GM23338 (cell line): ENCODE measurements around the gene DTX4.

ENCODE experiments used
- CREB1 ChIP-seq: fragments of 250-450 bp; sonication (Bioruptor Pico); IDR thresholded peaks from 2 replicates; pipeline ENCODE4 v1.5.0; 2020; ENCODE audit warnings: low read depth, mild to moderate bottlenecking, moderate library complexity
- CTCF ChIP-seq, 2 experiments: fragments of 200-600 bp in 1 of 2; sonication (generic) in 1 of 2; conservative IDR thresholded peaks; 2 replicates each; pipeline versions ENCODE4 v1.5.1 to v1.6.1; 2016 to 2017; ENCODE audit warnings: antibody characterized with exemption in 2 of 2, low read depth in 2 of 2, mild to moderate bottlenecking in 2 of 2, moderate library complexity in 1 of 2
- ETS1 ChIP-seq: IDR thresholded peaks from 2 replicates; pipeline ENCODE4 v1.6.1; 2016; ENCODE audit warnings: antibody characterized with exemption
- EZH2 ChIP-seq: fragments of 200-600 bp; sonication (generic); IDR thresholded peaks from one replicate; pipeline ENCODE4 v1.8.0; 2017; ENCODE audit warnings: antibody characterized with exemption, mild to moderate bottlenecking, low read depth; ENCODE audit not compliant: unreplicated experiment
- EZH2phosphoT487 ChIP-seq: fragments of 200-600 bp; sonication (generic); IDR thresholded peaks from one replicate; pipeline ENCODE4 v1.8.1; 2018; ENCODE audit warnings: antibody characterized with exemption; ENCODE audit not compliant: unreplicated experiment
- JUNB ChIP-seq: IDR thresholded peaks from one replicate; pipeline ENCODE4 v1.6.1; 2016; ENCODE audit warnings: antibody characterized with exemption; ENCODE audit not compliant: unreplicated experiment
- POLR2AphosphoS5 ChIP-seq: IDR thresholded peaks from 2 replicates; pipeline ENCODE4 v1.6.1; 2016; ENCODE audit warnings: antibody characterized with exemption, low read depth
- ZNF114 ChIP-seq: fragments of 250-450 bp; sonication (Bioruptor Pico); IDR thresholded peaks from 2 replicates; pipeline ENCODE4 v1.5.0; 2020; ENCODE audit warnings: mild to moderate bottlenecking, moderate library complexity
- ZNF331 ChIP-seq: fragments of 250-450 bp; sonication (Bioruptor Pico); IDR thresholded peaks from 2 replicates; pipeline ENCODE4 v1.5.0; 2020; ENCODE audit warnings: low read depth, mild to moderate bottlenecking, moderate library complexity

DNA sequence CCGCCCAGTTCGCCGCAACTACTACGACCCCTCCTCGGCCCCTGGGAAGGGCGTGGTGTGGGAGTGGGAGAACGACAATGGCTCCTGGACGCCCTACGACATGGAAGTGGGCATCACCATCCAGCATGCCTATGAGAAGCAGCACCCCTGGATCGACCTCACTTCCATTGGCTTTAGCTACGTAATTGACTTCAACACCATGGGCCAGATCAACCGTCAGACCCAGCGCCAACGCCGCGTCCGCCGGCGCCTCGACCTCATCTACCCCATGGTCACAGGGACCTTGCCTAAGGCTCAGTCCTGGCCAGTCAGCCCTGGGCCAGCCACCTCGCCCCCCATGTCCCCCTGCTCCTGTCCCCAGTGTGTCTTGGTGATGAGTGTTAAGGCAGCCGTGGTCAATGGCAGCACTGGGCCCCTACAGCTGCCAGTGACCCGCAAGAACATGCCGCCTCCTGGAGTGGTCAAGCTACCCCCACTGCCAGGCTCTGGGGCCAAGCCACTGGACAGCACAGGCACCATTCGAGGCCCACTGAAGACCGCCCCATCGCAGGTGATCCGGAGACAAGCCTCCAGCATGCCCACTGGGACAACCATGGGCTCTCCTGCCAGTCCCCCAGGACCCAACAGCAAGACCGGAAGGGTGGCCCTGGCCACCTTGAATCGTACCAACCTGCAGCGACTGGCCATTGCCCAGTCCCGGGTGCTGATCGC, 10.0 kb downstream of the DTX4 start:
- TF ChIP-seq CTCF (conservative IDR thresholded peaks at IDR 0.05; ENCODE audit: low read depth in 2 of 2), result no peak
- no peak for TF ChIP-seq EZH2phosphoT487
- TF ChIP-seq ETS1, result no peak
- no peak for TF ChIP-seq EZH2
- no peak for TF ChIP-seq CREB1
- no peak for TF ChIP-seq ZNF114
- no peak for TF ChIP-seq ZNF331 (CRISPR knock-in tag)
- no peak for TF ChIP-seq POLR2AphosphoS5
- TF ChIP-seq JUNB, result no peak
